Measurements from ENCODE around the gene OCRL.
"Not testable (repeated sequence)": the region's sequence is repeated elsewhere in the genome, so short reads cannot be mapped to it uniquely, and the experiment has no call there.

The OCRL gene

GRCh38 chrX:129534816-129535578 is 5.1 kb upstream of the OCRL start:
- DNase-seq (ENCODE audit: low read depth), result no peak

- no peak for DNase-seq (ENCODE audit: low read depth)
Measured at GRCh38 chrX:129540722-129541184, 694 bp downstream of the OCRL start.

- no peak for DNase-seq (ENCODE audit: low read depth)
Measured at GRCh38 chrX:129544780-129545179, 4.7 kb downstream of the OCRL start.

DNA sequence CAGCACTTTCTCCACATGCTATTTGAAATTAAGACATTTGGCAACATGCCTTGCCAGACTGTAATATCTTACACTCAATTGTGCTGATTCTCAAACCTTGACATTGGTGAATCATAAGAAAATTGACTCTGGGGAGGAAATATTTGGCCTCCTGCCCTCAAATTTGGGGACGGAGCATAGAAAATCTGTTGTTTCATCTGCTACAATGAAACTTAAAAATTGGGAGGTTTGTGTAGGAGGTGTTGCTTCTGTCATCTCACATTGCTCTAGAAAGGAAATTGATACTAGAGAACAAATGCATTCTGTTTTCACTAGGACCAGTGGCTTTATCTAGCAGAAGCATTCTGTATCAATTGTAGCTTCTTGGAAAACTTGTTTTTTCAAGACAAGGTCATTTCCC is 5.3 kb downstream of the OCRL start:
- no peak for DNase-seq (ENCODE audit: low read depth)

- DNase-seq (ENCODE audit: low read depth), result no peak
Measured at GRCh38 chrX:129549124-129549523, 9.1 kb downstream of the OCRL start.

- DNase-seq (ENCODE audit: low read depth), result no peak
Measured at GRCh38 chrX:129553619-129554288, 13.7 kb downstream of the OCRL start.

- not testable (repeated sequence) for DNase-seq (ENCODE audit: low read depth)
Measured at GRCh38 chrX:129554816-129555215, 14.8 kb downstream of the OCRL start.

GRCh38 chrX:129556806-129557315 is 16.8 kb downstream of the OCRL start:
- no peak for DNase-seq (ENCODE audit: low read depth)

DNA sequence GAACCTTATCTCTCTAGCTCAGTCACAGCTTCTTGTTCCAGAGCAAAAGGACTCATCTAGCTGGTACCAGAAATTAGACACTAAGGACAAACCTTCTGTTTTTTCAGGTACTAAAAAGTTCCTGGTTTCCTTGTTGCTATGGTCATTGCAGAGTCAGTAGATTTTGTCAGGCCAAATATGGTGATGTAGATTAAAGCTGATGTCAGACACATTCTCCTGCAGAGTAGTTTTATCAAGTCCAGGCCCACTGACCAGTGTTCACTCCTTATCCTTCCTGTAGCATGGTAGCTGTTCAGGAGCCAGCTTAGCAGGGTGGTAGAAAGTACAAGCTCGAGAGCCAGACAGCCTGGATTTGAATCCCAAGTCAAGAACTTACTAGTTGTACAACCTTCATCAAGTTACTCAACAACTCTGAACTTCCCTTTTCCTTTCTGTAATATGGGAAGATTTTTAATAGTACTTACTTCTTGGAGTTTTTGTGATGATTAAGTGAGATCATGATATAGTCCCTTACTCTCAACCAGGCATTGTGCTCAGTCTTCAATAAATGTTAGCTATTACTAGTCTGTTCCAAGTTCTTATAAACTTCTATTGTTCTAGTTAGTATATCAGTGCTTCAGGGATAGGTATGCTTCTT is 17.9 kb downstream of the OCRL start:
- no peak for DNase-seq (ENCODE audit: low read depth)

DNA sequence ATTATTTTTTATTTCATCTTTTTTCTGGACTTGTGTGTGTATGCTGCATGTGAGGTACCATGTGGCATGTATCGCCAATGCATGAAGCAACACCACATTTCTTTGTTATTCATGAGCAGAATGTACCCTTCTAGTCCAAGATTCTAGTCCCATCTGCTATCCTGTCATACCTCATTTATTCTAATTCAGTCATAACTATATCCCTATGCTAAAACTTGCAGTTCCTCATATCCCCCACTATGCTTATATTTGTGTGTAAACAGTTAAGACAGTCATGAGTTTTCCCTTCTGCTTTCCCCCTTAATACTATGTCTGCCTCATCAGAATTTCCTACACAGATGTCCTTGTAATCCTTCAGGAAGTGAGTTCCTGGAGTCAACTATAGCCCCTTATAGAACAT is 19.7 kb downstream of the OCRL start:
- no peak for DNase-seq (ENCODE audit: low read depth)

DNA sequence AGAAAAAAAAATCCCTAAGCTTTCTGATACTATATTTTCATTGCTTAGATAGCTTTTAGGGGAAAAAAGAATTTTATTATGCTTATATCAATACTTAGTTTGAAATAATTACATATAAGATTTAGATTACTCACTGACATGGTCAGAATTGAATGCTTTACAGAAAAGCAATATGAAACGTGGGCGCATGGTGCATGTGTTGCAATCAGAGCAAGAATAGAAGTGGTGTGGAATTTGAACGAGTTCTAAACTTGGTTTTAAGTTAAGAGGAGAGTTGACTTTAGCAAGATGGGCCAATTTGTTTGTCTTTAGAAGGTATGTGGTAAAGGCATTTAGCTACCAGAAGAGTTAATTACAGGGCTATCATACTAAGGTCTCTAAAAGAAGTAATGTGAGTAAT is 21.4 kb downstream of the OCRL start:
- no peak for DNase-seq (ENCODE audit: low read depth)

DNA sequence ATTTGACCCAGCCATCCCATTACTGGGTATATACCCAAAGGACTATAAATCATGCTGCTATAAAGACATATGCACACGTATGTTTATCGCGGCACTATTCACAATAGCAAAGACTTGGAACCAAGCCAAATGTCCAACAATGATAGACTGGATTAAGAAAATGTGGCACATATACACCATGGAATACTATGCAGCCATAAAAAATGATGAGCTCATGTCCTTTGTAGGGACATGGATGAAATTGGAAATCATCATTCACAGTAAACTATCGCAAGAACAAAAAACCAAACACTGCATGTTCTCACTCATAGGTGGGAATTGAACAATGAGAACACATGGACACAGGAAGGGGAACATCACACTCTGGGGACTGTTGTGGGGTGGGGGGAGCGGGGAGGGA is 24.3 kb downstream of the OCRL start:
- DNase-seq (ENCODE audit: low read depth), result not testable (repeated sequence)

GRCh38 chrX:129565046-129565650 is 25.1 kb downstream of the OCRL start:
- no peak for DNase-seq (ENCODE audit: low read depth)

- no peak for DNase-seq (ENCODE audit: low read depth)
Measured at GRCh38 chrX:129566073-129566472, 26.0 kb downstream of the OCRL start.

DNA sequence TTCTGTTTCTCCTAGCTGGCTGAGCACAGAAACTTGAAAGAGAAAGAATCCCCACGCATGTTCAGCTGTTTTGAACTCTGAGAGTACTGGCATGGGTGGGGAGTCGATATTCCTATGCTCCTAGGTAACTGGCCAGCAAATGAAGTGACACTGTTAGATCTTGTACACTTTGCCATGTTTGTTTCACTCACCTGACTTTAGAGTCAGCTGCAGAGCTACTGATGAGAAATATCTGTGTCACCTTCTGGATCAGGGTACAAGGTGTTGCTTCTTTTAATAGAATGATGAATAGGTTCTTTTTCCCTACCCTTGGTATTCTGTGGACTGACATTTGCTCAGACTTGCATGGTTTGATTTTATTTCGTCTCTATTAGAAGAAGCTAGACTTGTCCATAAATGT is 28.3 kb downstream of the OCRL start:
- DNase-seq (ENCODE audit: low read depth), result no peak

GRCh38 chrX:129572422-129572821 is 32.4 kb downstream of the OCRL start:
- DNase-seq (ENCODE audit: low read depth), result no peak

DNA sequence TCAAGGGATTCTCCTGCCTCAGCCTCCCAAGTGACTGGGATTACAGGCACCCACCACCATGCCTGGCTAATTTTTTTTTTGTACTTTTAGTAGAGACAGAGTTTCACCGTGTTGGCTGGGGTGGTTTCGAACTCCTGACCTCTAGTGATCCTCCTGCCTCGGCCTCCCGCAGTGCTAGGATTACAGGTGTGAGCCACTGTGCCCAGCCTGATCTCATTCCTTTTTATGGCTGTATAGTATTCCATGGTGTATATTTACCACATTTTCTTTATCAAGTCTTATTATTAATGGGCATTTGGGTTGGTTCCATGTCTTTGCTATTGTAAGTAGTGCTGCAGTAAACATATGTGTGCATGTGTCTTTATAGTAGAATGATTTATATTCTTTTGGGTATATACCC is 33.6 kb downstream of the OCRL start:
- not testable (repeated sequence) for DNase-seq (ENCODE audit: low read depth)

DNA sequence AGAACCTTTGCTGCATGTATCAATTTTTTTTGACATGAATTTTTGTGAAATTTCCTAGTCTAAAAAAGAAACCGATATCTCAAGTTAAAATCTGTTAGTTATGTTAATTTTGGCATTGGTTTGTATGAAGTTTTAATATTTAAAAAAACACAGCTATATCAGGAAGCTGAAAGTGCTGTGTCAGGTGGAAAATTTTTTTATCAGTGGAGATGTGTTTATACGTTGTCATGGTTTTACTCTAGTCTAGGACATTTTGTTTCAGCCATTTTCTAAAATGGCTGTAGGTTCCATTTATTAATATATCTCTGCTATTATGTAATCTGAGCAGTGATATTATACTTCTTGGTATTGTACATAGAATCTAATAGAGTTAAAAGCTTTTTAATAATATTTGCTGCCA is 34.2 kb downstream of the OCRL start:
- no peak for DNase-seq (ENCODE audit: low read depth)

DNA sequence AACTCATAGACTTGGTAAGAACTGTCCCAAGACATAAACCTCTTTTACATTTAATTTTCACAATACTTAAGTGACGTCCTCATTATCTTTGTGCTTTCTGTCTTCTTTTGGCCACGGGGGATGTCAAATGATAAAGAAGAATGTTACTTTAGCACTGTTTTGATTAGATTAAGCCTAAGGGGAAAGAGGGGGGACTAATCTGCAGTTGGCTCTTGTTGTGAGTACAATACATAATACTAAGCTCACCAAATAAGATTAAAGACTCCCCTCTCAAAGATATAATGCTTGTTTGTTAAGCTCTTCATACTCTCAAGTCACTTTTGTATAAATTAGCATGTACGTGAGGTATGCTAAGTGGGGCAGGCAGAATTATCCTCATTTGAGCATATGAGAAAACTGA is 36.5 kb downstream of the OCRL start:
- no peak for DNase-seq (ENCODE audit: low read depth)

DNA sequence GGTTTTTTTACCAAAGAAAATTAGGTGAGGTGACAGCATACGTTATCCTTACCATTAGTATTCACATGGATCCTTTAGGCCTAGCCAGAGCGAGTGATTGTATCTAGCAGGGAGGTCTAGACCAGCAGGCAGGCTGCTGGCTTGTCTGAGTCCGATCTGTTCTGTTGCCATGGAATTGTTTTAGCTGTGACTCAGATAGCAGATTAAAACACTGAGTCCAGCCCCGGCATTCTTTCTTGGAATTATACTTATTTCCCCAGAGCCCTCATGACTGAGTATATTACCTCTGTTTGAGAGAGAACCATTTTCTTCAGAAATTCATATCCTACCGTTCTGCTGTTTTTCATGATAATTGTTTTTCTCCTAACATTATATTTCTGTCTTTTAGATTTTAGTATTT is 37.4 kb downstream of the OCRL start:
- DNase-seq (ENCODE audit: low read depth), result no peak

- DNase-seq (ENCODE audit: low read depth), result no peak
Measured at GRCh38 chrX:129577877-129578276, 37.8 kb downstream of the OCRL start.

GRCh38 chrX:129581904-129582303 is 41.8 kb downstream of the OCRL start:
- no peak for DNase-seq (ENCODE audit: low read depth)

GRCh38 chrX:129585167-129585566 is 45.1 kb downstream of the OCRL start:
- no peak for DNase-seq (ENCODE audit: low read depth)
